H9 (cell line): ENCODE measurements around the gene ALAS1. TPM values are rescaled to one million over a fixed set of nuclear protein-coding genes. Genes with fewer than 3 reads are reported as not detected.

ENCODE experiments used
- DNase-seq: peaks from one replicate; pipeline ENCODE4 v3.0.0-alpha.2; 2017
- H2AFZ ChIP-seq: one replicate; pipeline ENCODE4 v1.6.1; 2013; ENCODE audit warnings: mild to moderate bottlenecking, low read length, control low read depth, moderate library complexity
- H2AK5ac ChIP-seq: 2 replicates; pipeline ENCODE4 v1.6.1; 2013; ENCODE audit warnings: low read length, control low read depth, mixed read lengths; ENCODE audit not compliant: insufficient read length
- H2BK120ac ChIP-seq: one replicate; pipeline ENCODE4 v1.6.1; 2013; ENCODE audit warnings: low read depth, mild to moderate bottlenecking, low read length, control low read depth, inconsistent platforms; ENCODE audit not compliant: poor library complexity, severe bottlenecking
- H2BK12ac ChIP-seq: 2 replicates; pipeline ENCODE4 v1.6.1; 2013; ENCODE audit warnings: low read length, control low read depth, mixed read lengths, low read depth; ENCODE audit not compliant: insufficient read length
- H2BK15ac ChIP-seq: 2 replicates; pipeline ENCODE4 v1.6.1; 2013; ENCODE audit warnings: low read depth, low read length, control low read depth
- H2BK20ac ChIP-seq: one replicate; pipeline ENCODE4 v1.6.1; 2013; ENCODE audit warnings: low read depth, mild to moderate bottlenecking, low read length, control low read depth, inconsistent platforms; ENCODE audit not compliant: poor library complexity, severe bottlenecking
- H2BK5ac ChIP-seq: 2 replicates; pipeline ENCODE4 v1.6.1; 2013; ENCODE audit warnings: low read length, control low read depth, mixed read lengths; ENCODE audit not compliant: insufficient read length
- H3K14ac ChIP-seq: 2 replicates; pipeline ENCODE4 v1.6.1; 2013; ENCODE audit warnings: low read length, control low read depth; ENCODE audit not compliant: insufficient read depth
- H3K18ac ChIP-seq: 2 replicates; pipeline ENCODE4 v1.6.1; 2013; ENCODE audit warnings: low read depth, mild to moderate bottlenecking, mixed read lengths, low read length, control low read depth; ENCODE audit not compliant: insufficient read length
- H3K23ac ChIP-seq: 2 replicates; pipeline ENCODE4 v1.6.1; 2013; ENCODE audit warnings: low read length, control low read depth, mixed read lengths, low read depth; ENCODE audit not compliant: insufficient read length
- H3K23me2 ChIP-seq: 2 replicates; pipeline ENCODE4 v1.6.1; 2013; ENCODE audit warnings: low read depth, mild to moderate bottlenecking, mixed read lengths, low read length, control low read depth; ENCODE audit not compliant: insufficient read length, poor library complexity, severe bottlenecking
- H3K27ac ChIP-seq: 2 replicates; pipeline ENCODE4 v1.5.1; 2013; ENCODE audit warnings: low read length, control low read depth, mixed read lengths, low read depth; ENCODE audit not compliant: insufficient read length
- H3K27me3 ChIP-seq: 2 replicates; pipeline ENCODE4 v1.6.1; 2013; ENCODE audit warnings: low read length, control low read depth, inconsistent platforms; ENCODE audit not compliant: insufficient read depth
- H3K4ac ChIP-seq: 2 replicates; pipeline ENCODE4 v1.6.1; 2013; ENCODE audit warnings: low read depth, mild to moderate bottlenecking, control low read depth, inconsistent platforms, low read length, moderate library complexity
- H3K4me1 ChIP-seq: 2 replicates; pipeline ENCODE4 v1.6.1; 2013; ENCODE audit warnings: low read length, control low read depth, inconsistent platforms; ENCODE audit not compliant: insufficient read depth
- H3K4me2 ChIP-seq: 2 replicates; pipeline ENCODE4 v1.6.1; 2013; ENCODE audit warnings: low read length, control low read depth, mixed read lengths; ENCODE audit not compliant: insufficient read length, insufficient read depth
- H3K56ac ChIP-seq: 2 replicates; pipeline ENCODE4 v1.6.1; 2013; ENCODE audit warnings: low read depth, mild to moderate bottlenecking, mixed read lengths, low read length, control low read depth; ENCODE audit not compliant: insufficient read length
- H3K79me1 ChIP-seq: 2 replicates; pipeline ENCODE4 v1.6.1; 2013; ENCODE audit warnings: low read depth, mild to moderate bottlenecking, moderate library complexity, low read length, control low read depth, inconsistent platforms; ENCODE audit not compliant: insufficient read depth, poor library complexity, severe bottlenecking
- H3K79me2 ChIP-seq: 2 replicates; pipeline ENCODE4 v1.6.1; 2013; ENCODE audit warnings: low read length, control low read depth, inconsistent platforms; ENCODE audit not compliant: insufficient read depth
- H3K9ac ChIP-seq: 2 replicates; pipeline ENCODE4 v1.6.1; 2013; ENCODE audit warnings: low read length, control low read depth, mixed read lengths; ENCODE audit not compliant: insufficient read length; ENCODE audit errors: extremely low read depth
- H3K9me3 ChIP-seq: one replicate; pipeline ENCODE4 v1.6.1; 2013; ENCODE audit warnings: low read depth, low read length, inconsistent platforms; ENCODE audit not compliant: control insufficient read depth
- H3T11ph ChIP-seq: one replicate; pipeline ENCODE4 v1.6.1; 2013; ENCODE audit warnings: mild to moderate bottlenecking, low read length, control low read depth, inconsistent platforms
- H4K20me1 ChIP-seq: one replicate; pipeline ENCODE4 v1.6.1; 2013; ENCODE audit not compliant: control insufficient read depth, insufficient read length, insufficient read depth
- H4K5ac ChIP-seq: 2 replicates; pipeline ENCODE4 v1.6.1; 2013; ENCODE audit warnings: low read depth, mild to moderate bottlenecking, mixed read lengths, low read length, control low read depth; ENCODE audit not compliant: insufficient read length
- H4K8ac ChIP-seq: replicated peaks from 2 replicates; pipeline ENCODE4 v1.6.1; 2013; ENCODE audit warnings: low read length, control low read depth, mixed read lengths, low read depth; ENCODE audit not compliant: insufficient read length
- H4K91ac ChIP-seq: 2 replicates; pipeline ENCODE4 v1.6.1; 2013; ENCODE audit warnings: low read depth, mild to moderate bottlenecking, moderate library complexity, mixed read lengths, low read length, control low read depth; ENCODE audit not compliant: insufficient read length
- H3K27ac Mint-ChIP-seq, 3 experiments: 2 replicates in 2 of 3; 3 replicates in 1 of 3; pipeline ENCODE4 v1.8.0; 2020 to 2021; ENCODE audit warnings: mixed read lengths in 3 of 3, mild to moderate bottlenecking in 1 of 3, moderate library complexity in 1 of 3
- H3K27me3 Mint-ChIP-seq: 2 replicates; pipeline ENCODE4 v1.8.0; 2021; ENCODE audit warnings: low read depth, mild to moderate bottlenecking, moderate library complexity, mixed read lengths
- H3K36me3 Mint-ChIP-seq, 3 experiments: 2 replicates in 2 of 3; 3 replicates in 1 of 3; pipeline ENCODE4 v1.8.0; 2020 to 2021; ENCODE audit warnings: low read depth in 3 of 3, mixed read lengths in 3 of 3; ENCODE audit not compliant: insufficient read depth in 1 of 3
- H3K4me1 Mint-ChIP-seq, 2 experiments: 2 replicates each; pipeline ENCODE4 v1.8.0; 2020; ENCODE audit warnings: mixed read lengths in 2 of 2
- H3K4me3 Mint-ChIP-seq, 2 experiments: 2 replicates in 1 of 2; 3 replicates in 1 of 2; pipeline ENCODE4 v1.8.0; 2020 to 2021; ENCODE audit warnings: mild to moderate bottlenecking in 2 of 2, mixed read lengths in 2 of 2, moderate library complexity in 1 of 2
- H3K9me3 Mint-ChIP-seq, 2 experiments: 2 replicates in 1 of 2; 3 replicates in 1 of 2; pipeline ENCODE4 v1.8.0; 2020; ENCODE audit warnings: mild to moderate bottlenecking in 2 of 2, mixed read lengths in 2 of 2, moderate library complexity in 1 of 2
- CTCF ChIP-seq: fragments of 200-600 bp; sonication (generic); conservative IDR thresholded peaks from 3 replicates; pipeline ENCODE4 v1.8.0; 2021; ENCODE audit warnings: antibody characterized with exemption, mild to moderate bottlenecking
- WGBS: extraction: QIAGEN DNeasy Blood & Tissue Kit; methylation state at CpG from one replicate; pipeline ENCODE4 v1.1.7; 2013; ENCODE audit warnings: missing lambda C conversion rate, low lambda C conversion rate, mixed read lengths; ENCODE audit not compliant: insufficient read length; ENCODE audit errors: extremely low coverage; 5-methylcytosine and 5-hydroxymethylcytosine counted together
- total RNA-seq: library from RNA; stranded (reverse); gene quantifications from 2 replicates; pipeline ENCODE4 v1.2.1, GENCODE V29; 2021

ALAS1 gene
- total RNA-seq, 1 experiment from 2014 or later: 39.1 TPM

- H3K4me1 Mint-ChIP-seq: peaks cover 7 to 14% of the 10 kb centered on the region in 2 experiments
- Histone ChIP-seq H3K4me2 (no peak overlapping the region), H3K14ac (no peak overlapping the region), H4K5ac (no peak overlapping the region), H2BK5ac (no peak overlapping the region), H2AK5ac (no peak overlapping the region), H4K91ac (no peak overlapping the region), H3K27me3 (no peaks in the 10 kb centered on the region), H2BK20ac (no peak overlapping the region), H3K23me2 (no peaks in the 10 kb centered on the region), H3K56ac (no peak overlapping the region), H4K20me1 (no peaks in the 10 kb centered on the region), H3K4ac (no peak overlapping the region), H3K4me1 (no peaks in the 10 kb centered on the region), H4K8ac (no peak overlapping the region), H3K23ac (no peak overlapping the region), H2BK15ac (no peak overlapping the region), H3K18ac (no peak overlapping the region), H2BK120ac (no peak overlapping the region), H3K79me1 (no peaks in the 10 kb centered on the region), H2AFZ (no peak overlapping the region), H3T11ph (no peak overlapping the region), H3K79me2 (no peaks in the 10 kb centered on the region), H3K9me3 (no peaks in the 10 kb centered on the region), H3K9ac (no peak overlapping the region), H3K27ac (no peak overlapping the region), H2BK12ac (no peak overlapping the region)
- no peak overlapping the region for H3K4me3 Mint-ChIP-seq
- H3K9me3 Mint-ChIP-seq: no peaks in the 10 kb centered on the region
- WGBS: no CpG with 5 or more reads among the region's 9 CpGs
- H3K27me3 Mint-ChIP-seq: peaks cover 4% of the 10 kb centered on the region
- H3K27ac Mint-ChIP-seq: no peak overlapping the region
- no peaks in the 10 kb centered on the region for H3K36me3 Mint-ChIP-seq
- DNase-seq: no peak
- no peak for TF ChIP-seq CTCF
Observed at GRCh38 chr3:52186729-52187128, 11.2 kb upstream of the ALAS1 start.
